ENCODE data around the gene SLC44A5.
"Not testable (repeated sequence)": the region's sequence is repeated elsewhere in the genome, so short reads cannot be mapped to it uniquely, and the experiment has no call there.

SLC44A5 gene

GRCh38 chr1:75611014-75611413 lies at the start of gene SLC44A5:
Gene SLC44A5, minus strand, starts transcription at chr1:75611114. Its CDS starts 69,667 bp downstream, at chr1:75541447.
- DNase-seq (ENCODE audit: low read depth in 2 of 2): no peak

DNA sequence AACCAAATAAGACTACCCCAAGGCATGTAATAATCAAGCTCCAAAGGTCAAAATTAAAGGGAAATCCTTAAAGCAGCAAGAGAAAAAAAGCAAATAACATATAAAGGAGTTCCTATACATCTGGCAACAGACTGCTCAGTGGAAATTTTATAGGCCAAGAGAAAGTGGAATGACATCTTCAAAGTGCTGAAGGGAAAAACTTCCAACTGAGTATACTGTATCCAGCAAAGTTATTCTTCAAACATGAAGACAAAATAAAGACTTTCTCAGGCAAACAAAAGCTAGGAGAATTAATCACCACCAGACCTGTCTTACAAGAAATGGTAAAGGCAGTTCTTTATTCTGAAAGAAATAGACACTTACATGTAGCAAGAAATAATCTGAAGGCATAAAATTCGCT lies 45.0 kb upstream of the SLC44A5 start:
- no peak for DNase-seq (ENCODE audit: low read depth in 2 of 2)

DNA sequence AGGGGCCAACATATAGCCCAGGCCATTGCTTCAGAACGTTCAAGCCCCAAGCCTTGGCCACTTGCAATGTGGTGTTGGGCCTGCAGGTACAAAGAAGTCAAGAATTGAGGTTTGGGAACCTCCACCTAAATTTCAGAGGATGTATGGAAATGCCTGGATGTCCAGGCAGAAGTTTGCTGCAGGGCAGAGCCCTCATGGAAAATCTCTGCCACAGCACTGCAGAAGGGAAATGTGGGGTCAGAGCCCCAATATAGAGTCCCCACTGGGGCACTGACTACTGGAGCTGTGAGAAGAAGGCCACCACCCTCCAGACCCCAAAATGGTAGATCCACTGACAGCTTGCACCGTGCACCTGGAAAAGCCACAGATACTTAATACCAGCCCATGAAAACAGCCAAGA lies 36.3 kb upstream of the SLC44A5 start:
- not testable (repeated sequence) for DNase-seq (ENCODE audit: low read depth in 2 of 2)

- not testable (repeated sequence) for DNase-seq (ENCODE audit: low read depth in 2 of 2)
Observed at GRCh38 chr1:75645153-75645552, 34.2 kb upstream of the SLC44A5 start.

GRCh38 chr1:75643460-75643859 lies 32.5 kb upstream of the SLC44A5 start:
- no peak for DNase-seq (ENCODE audit: low read depth in 2 of 2)

DNA sequence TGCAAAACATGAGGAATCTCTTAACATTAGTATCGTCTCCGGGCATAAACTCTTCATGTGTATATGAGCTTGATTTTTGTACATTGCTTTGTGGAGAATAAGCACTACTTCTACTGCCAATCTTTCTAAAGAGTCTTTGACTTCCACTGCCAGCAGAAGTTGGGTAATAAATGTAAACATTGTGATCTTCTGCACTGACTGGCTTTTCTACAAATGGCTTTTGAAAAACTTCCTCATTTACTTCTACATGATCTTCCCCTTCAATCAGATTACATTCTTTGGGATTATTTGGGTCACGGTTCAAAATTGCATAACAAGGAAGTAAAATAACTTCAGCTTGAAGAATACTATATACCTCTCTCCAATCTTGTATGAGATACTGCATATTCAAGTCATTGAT lies 30.4 kb upstream of the SLC44A5 start:
- DNase-seq (ENCODE audit: low read depth in 2 of 2): no peak

DNA sequence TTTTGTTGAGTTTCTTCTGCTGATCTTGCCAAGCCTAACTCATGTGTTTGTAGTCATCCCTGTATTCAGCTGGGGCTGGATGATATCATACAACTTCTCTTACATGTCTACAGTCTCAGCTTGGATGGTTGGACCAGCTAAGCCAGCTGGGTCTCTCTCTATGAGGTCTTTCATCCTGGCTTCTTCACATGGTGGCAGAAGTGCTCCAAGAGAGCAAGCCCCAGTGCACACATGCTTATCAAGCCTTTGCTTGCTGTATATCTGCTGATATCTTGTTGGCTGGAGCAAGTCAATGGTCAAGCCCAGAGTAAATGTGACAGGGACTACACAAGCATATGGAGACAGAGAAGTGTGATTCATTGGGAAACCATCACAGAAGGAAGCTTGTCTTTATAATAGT lies 29.2 kb upstream of the SLC44A5 start:
- DNase-seq (ENCODE audit: low read depth in 2 of 2): no peak

- no peak for DNase-seq (ENCODE audit: low read depth in 2 of 2)
Observed at GRCh38 chr1:75632350-75632949, 21.5 kb upstream of the SLC44A5 start.

- no peak for DNase-seq (ENCODE audit: low read depth in 2 of 2)
Observed at GRCh38 chr1:75630998-75631397, 20.1 kb upstream of the SLC44A5 start.

DNA sequence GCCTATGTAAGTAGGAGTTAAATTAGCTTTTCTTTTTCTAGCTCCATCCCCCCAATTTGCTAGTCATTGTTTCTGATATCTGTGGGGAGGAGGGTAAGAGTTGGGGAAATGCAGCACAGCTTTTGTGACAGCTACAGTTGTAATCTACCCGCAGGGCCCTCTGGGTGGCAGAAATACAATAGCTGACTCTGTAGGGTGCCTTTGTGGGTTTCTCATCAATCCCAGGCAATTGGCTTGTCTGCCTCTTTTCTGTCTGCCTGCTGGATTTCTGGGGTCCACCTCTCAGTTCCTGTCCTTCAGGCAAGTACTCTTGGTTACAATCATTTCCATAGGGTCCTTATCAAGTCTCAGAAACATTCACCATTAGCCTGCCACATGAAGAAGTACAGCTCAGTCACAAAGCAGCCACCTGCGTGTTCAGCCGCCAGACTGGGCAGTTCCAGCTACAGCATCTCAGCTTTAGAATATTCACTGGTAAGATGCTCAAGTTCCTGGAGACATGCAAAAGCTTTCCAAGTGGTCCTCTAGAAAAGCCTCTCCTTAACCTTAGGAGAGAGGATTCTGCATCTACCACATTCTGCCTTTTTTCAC lies 19.2 kb upstream of the SLC44A5 start:
- DNase-seq (ENCODE audit: low read depth in 2 of 2): no peak

DNA sequence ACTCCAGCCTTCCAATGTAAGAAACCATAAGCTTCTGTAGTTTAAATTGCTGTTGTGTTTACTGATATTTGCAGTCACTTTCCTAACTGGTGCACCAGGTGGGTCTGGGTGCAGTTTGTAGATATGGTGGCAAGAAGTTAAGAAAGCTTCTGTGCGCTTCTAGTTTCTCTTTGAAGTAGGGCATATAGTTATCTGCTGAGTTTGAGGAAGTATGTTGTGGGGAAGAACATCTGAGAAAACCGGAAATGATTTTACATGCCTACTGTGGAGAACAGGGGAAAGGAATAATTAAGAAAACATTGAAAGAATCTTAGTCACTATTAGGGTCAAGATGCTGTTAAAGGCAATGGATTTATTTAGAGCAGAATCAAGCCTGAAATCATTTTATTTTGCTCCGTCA lies 14.9 kb upstream of the SLC44A5 start:
- no peak for DNase-seq (ENCODE audit: low read depth in 2 of 2)

GRCh38 chr1:75618382-75618781 lies 7.5 kb upstream of the SLC44A5 start:
- no peak for DNase-seq (ENCODE audit: low read depth in 2 of 2)

GRCh38 chr1:75616436-75617433 lies 5.8 kb upstream of the SLC44A5 start:
- DNase-seq (ENCODE audit: low read depth in 2 of 2): no peak

GRCh38 chr1:75615613-75616435 lies 4.9 kb upstream of the SLC44A5 start:
- DNase-seq (ENCODE audit: low read depth in 2 of 2): no peak

DNA sequence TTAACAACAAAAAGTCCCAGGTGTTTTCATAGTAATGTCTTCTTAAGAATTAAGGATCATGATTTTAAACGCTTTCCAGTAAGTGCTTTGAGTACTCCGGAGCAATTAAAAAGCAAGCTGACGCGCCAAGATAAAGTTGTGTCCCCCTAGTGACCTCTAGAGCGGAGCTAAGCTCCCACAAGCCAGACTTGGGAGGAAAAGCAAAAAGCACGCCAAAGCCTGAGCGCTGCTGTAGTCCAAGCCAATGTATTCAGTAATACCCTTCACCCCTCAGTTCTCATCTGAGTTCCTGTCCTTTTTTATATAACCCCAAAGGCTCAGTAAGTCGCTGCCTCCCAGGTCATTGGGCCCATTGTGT lies 3.5 kb upstream of the SLC44A5 start:
- DNase-seq (ENCODE audit: low read depth in 2 of 2): no peak

- DNase-seq (ENCODE audit: low read depth in 2 of 2): no peak
Observed at GRCh38 chr1:75613916-75614315, 3.0 kb upstream of the SLC44A5 start.

DNA sequence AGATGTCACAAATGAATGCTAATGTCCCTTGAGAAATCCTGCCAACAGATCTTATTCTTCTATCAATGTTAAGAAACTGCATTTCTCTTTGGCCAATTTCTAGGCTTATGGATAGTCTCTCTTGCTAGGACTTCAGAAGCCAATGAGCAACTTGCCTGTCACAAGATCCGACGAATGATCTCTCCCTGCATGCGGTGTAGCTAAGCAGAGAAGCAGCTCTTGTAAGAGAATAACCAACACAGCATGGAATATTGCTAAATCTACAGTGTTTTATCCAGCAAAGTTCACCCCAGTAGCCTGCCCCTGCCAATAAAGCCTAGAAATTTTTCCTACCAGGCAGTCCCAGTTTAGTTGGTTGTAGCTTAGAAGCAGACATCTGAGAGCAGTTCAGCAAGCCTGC lies 2.1 kb upstream of the SLC44A5 start:
- no peak for DNase-seq (ENCODE audit: low read depth in 2 of 2)

- DNase-seq (ENCODE audit: low read depth in 2 of 2): no peak
Observed at GRCh38 chr1:75602486-75602885, 8.4 kb downstream of the SLC44A5 start.

DNA sequence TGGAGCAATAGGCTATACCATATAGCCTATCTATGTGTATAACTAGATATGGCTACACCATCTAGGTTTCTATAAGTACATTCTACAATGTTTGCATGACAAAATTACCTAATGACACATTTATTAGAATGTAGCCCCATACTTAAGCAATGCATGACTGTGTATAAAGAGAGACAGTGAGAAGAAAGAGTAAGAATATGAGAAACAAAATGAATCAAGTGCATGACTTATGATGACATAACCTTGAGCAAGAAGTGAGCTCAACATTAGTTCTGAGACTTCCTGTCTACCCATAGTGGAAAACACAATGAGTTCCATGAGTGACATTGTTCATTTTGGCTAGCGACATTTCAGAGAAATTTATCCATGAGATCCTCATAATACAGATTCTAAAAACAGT lies 10.1 kb downstream of the SLC44A5 start:
- no peak for DNase-seq (ENCODE audit: low read depth in 2 of 2)

- no peak for DNase-seq (ENCODE audit: low read depth in 2 of 2)
Observed at GRCh38 chr1:75594327-75594726, 16.6 kb downstream of the SLC44A5 start.

GRCh38 chr1:75593457-75593856 lies 17.5 kb downstream of the SLC44A5 start:
- DNase-seq (ENCODE audit: low read depth in 2 of 2): not testable (repeated sequence)

DNA sequence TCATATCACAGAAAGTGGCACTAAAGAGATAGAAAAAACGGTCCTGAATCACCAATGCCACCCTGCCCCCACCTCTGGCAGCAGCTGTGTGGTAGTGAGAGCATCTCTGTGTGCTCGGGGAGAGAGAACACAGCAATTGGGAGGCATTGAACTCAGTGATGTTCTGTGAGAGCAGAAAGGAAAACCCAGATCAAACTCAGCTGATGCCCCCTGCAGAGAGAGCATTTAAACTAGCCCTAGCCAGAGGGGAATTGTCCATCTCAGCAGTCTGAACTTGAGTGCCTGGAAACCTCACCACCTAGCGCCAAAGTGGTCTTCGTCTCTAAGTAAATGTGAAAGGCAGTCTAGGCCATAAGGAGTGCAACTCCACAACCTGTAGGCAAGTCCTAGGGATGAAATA lies 21.3 kb downstream of the SLC44A5 start:
- no peak for DNase-seq (ENCODE audit: low read depth in 2 of 2)

Data from fibroblast of skin of left biceps (primary cell).